GM19324 (cell line): Measurements from ENCODE around the gene OSBPL6.
"Not testable (repeated sequence)": the region's sequence is repeated elsewhere in the genome, so short reads cannot be mapped to it uniquely, and the experiment has no call there.

ENCODE experiments used
- ATAC-seq: cut with Tn5 transposase; IDR thresholded peaks from one replicate; pipeline ENCODE4 v1.9.1; 2021; ENCODE audit warnings: mild to moderate bottlenecking, moderate library complexity; ENCODE audit not compliant: unreplicated experiment, low FRiP score

Gene OSBPL6

GRCh38 chr2:178197791-178198190, 3.5 kb downstream of the OSBPL6 start:
- no peak for ATAC-seq

DNA sequence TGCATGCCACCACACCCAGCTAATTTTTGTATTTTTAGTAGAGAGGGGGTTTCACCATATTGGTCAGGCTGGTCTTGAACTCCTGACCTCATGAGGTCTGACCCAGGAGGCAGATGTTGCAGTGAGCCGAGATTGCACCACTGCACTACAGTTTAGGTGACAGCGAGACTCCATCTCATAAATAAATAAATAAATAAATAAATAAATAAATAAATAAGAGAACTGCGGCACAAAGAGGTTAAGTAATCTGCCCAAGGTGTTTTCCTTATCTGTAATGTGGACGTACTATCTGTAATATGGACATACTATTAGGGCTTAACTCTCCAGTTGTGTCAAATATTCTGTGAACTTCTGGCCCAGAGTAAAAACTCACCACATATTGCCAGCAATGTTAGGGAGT, 4.1 kb downstream of the OSBPL6 start:
- ATAC-seq, result not testable (repeated sequence)

GRCh38 chr2:178199334-178199733, 5.0 kb downstream of the OSBPL6 start:
- ATAC-seq, result no peak

GRCh38 chr2:178200331-178200730, 6.0 kb downstream of the OSBPL6 start:
- no peak for ATAC-seq

DNA sequence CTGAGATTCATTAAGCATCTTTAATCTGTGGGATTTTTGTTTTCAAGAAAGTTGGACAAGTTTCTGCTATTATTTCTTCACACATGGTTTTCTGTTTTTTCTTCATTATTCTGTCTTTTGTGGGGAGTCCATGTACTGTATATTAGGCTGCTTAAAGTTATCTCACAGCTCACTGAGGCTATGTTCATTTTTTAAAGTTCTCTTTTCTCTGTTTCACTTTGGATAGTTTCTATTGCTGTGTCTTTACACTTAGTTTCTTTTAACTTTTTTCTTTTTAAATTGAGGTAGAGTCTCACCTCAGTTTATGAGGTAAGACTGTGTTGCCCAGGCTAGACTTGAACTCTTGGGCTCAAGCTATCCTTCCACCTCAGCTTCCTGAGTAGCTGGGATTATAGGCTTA, 8.6 kb downstream of the OSBPL6 start:
- no peak for ATAC-seq

DNA sequence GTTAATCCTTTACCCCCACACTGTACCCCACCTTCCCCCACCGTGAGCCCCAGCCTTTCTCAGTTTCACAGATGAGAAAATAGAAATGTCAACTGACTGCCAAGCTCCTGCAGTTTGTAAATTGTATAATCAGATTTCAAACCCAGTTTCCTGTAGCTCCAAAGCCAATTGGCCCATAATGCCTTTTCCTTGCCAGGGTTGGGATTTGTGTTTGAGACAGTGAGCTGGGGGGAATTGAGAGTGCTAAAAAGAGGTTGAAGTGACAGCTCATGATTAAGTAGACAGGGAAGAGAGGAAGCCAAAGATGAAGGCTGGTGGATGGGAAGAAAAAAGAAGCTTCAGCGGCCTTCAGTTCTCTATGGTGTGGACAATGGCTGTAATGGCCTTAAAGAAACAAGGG, 10.7 kb downstream of the OSBPL6 start:
- no peak for ATAC-seq

DNA sequence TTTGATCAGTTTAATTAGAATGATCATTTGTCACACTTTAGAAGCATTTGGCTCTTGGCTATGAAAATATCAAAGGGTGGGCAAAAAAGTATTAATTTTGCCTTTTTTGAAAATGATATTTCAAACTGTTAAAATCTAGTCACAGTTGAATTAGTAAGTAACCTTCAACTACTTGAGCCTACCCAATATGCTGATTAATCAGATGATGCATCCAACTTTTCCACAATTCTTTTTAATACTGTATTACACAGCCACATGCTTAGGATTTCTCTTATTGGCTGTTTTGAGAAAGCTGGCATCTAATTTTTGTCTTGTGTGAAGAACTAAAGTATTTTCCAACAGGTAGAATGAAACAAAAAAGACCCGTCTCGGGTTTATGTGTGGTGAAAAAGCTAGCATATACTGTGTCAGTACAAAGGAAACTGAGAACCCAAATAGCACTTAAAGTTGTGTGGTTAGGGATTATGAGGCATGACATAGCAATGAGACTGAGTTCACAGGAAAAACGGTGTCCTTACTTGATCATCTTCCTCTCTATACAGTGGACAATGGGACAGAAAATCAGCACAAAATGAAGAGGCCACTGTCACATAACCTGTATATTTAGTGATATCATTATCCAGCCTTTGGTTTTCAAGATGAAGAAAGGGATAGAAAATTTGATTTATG, 11.7 kb downstream of the OSBPL6 start:
- no peak for ATAC-seq

DNA sequence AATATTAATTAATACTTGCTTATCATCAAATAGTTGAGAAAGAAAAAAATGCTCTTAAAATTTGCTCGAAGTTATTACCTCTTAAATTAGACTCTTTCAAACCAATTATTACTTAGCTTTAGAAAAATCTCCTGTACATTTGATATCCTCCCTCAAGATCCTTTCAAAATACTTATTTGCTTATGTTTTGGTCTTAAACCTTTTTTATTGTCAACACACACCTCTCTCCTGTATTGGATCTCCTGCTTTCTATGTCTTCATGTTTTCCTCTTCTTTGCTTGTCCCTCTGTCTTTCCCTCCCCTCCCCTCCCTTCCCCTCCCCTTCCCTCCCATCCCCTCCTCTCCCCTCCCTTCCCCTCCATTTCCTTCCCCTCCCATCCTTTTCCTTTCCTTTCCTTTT, 14.0 kb downstream of the OSBPL6 start:
- ATAC-seq, result no peak

- ATAC-seq, result no peak
Observed at GRCh38 chr2:178208817-178209216, 14.5 kb downstream of the OSBPL6 start.

GRCh38 chr2:178211460-178211859, 17.1 kb downstream of the OSBPL6 start:
- no peak for ATAC-seq

- ATAC-seq, result no peak
Observed at GRCh38 chr2:178211943-178212342, 17.6 kb downstream of the OSBPL6 start.

DNA sequence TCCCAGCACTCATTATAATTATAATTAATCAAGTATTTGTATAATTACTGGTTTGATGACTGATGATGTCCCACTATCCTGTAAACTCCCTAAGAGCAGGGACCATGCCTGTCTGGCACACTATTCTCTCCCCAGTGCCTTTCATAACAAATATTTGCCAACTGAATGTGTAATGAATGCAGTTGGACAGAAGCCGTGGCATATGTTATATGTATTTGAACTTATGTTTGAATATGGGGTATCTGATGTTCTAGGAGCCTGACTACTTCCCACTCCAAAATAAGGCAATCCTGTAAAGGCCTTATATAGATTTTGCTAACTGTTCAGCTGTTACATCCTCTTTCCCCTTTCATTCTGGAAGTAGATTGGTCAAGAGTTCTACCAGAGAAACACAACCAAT, 19.7 kb downstream of the OSBPL6 start:
- ATAC-seq, result no peak

GRCh38 chr2:178219247-178219646, 24.9 kb downstream of the OSBPL6 start:
- ATAC-seq, result no peak

DNA sequence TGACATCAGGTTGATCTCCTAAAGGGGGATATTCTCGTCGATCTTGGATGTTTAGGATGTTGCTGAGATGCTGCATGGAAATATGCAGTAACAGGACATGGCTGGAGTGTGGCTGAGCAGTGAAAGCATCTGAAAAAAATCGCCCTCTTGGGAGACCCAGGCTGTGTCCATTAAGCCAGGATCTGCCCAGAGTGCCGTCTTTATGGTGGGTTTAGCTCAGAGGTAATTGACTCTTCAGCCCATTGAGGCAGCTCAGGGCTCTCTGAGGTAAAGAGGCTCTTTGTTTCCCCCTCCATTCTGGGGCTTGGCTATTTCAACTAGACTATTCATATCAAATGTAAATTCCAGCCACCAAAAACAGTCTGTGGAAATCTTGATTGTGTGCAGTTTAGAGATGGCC, 26.5 kb downstream of the OSBPL6 start:
- ATAC-seq, result no peak

DNA sequence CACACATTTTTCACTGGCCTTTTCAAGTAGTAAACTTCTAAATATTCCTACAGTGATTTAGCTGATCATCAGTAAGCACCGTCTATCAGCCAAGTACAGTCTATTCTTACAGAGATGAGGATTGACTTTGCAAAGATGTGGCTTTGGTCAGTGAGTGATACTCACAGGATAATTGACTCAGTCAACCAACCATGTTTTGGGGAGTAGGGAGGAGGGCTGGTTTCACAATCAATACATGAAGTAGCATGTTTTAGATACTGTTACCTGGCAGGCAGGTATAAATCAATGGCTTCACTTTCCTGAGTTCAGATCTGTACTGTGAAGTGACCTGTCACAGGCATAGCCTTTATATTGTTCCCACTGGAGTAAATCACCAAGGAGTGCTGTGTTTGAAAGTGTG, 27.2 kb downstream of the OSBPL6 start:
- ATAC-seq, result no peak

- no peak for ATAC-seq
Observed at GRCh38 chr2:178223806-178224205, 29.5 kb downstream of the OSBPL6 start.

GRCh38 chr2:178225006-178225805, 30.9 kb downstream of the OSBPL6 start:
- no peak for ATAC-seq

- no peak for ATAC-seq
Observed at GRCh38 chr2:178227187-178227586, 32.9 kb downstream of the OSBPL6 start.

- ATAC-seq, result no peak
Observed at GRCh38 chr2:178229927-178230326, 35.6 kb downstream of the OSBPL6 start.

DNA sequence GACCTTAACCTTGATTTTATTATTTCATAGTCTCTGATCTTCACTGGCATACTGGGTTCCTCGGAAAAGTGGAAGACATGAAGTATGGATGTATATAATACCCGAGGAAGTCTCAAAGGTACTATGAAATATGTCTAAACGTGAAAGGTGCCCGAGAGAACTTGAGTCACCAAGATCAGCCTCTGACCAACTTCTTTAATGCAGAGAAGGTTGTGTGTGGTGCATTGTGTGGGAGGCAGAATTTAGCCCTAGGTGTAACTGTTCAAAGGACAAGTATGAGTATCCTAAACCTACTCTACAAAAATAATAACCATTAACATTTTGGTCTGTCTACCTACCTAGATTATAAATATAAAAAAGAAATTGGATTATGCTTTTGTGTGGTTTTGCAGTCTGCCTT, 36.1 kb downstream of the OSBPL6 start:
- ATAC-seq, result no peak

GRCh38 chr2:178233428-178233827, 39.1 kb downstream of the OSBPL6 start:
- no peak for ATAC-seq

DNA sequence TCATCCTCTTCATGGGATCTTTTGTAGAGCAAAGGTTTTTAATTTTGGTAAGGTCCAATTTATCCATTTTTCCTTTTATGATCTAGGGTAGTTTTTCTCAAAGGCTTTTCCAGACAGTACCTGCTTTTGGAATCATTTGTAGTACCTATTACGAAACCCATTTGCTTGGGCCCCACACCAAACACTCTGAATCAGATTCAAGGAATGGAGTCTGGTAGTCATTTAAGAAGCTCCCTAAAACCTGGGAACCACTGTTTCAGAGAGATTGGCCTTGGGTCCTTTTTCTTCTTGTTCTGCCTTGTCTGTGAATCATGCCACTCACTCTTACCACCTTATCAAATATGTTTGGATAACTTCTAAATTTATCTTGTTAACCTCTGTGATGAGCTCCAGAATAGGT, 40.3 kb downstream of the OSBPL6 start:
- no peak for ATAC-seq
